KOPT-K1 (cell line): ENCODE measurements around the gene MTUS2.

Source experiments
- H3K27ac ChIP-seq: fragments of 200-600 bp; sonication (generic); 2 replicates; pipeline ENCODE4 v1.5.1; 2016; ENCODE audit warnings: antibody characterized with exemption, mild to moderate bottlenecking, low read depth, low read length; ENCODE audit not compliant: poor library complexity, severe bottlenecking
- H3K36me3 ChIP-seq: fragments of 200-600 bp; sonication (generic); 2 replicates; pipeline ENCODE4 v1.5.1; 2017; ENCODE audit warnings: antibody characterized with exemption, mild to moderate bottlenecking, low read length, moderate library complexity; ENCODE audit not compliant: insufficient read depth
- H3K9me3 ChIP-seq: fragments of 200-600 bp; sonication (generic); 2 replicates; pipeline ENCODE4 v1.5.1; 2017; ENCODE audit warnings: antibody characterized with exemption, low read length, mild to moderate bottlenecking; ENCODE audit not compliant: insufficient read depth, poor library complexity, severe bottlenecking

Gene MTUS2

GRCh38 chr13:29494520-29494919, 674.4 kb downstream of the MTUS2 start:
- H3K27ac ChIP-seq: no peak overlapping the region
- no peaks in the 10 kb centered on the region for H3K36me3 ChIP-seq
- no peaks in the 10 kb centered on the region for H3K9me3 ChIP-seq

- Histone ChIP-seq H3K27ac (no peak overlapping the region), H3K9me3 (no peaks in the 10 kb centered on the region), H3K36me3 (no peaks in the 10 kb centered on the region)
Measured at GRCh38 chr13:29496241-29496712, 676.1 kb downstream of the MTUS2 start.

- Histone ChIP-seq H3K36me3 (no peaks in the 10 kb centered on the region), H3K9me3 (no peaks in the 10 kb centered on the region), H3K27ac (no peak overlapping the region)
Measured at GRCh38 chr13:29497137-29497654, 677.1 kb downstream of the MTUS2 start.

GRCh38 chr13:29498426-29499040, 678.4 kb downstream of the MTUS2 start:
- Histone ChIP-seq H3K27ac (no peak overlapping the region), H3K9me3 (no peaks in the 10 kb centered on the region), H3K36me3 (no peaks in the 10 kb centered on the region)

GRCh38 chr13:29499506-29500165, 679.5 kb downstream of the MTUS2 start:
- Histone ChIP-seq H3K36me3 (no peaks in the 10 kb centered on the region), H3K9me3 (no peaks in the 10 kb centered on the region), H3K27ac (no peak overlapping the region)

GRCh38 chr13:29500386-29500785, 680.2 kb downstream of the MTUS2 start:
- H3K36me3 ChIP-seq: no peaks in the 10 kb centered on the region
- no peaks in the 10 kb centered on the region for H3K9me3 ChIP-seq
- no peak overlapping the region for H3K27ac ChIP-seq

GRCh38 chr13:29501674-29502073, 681.5 kb downstream of the MTUS2 start:
- no peaks in the 10 kb centered on the region for H3K9me3 ChIP-seq
- H3K36me3 ChIP-seq: no peaks in the 10 kb centered on the region
- no peak overlapping the region for H3K27ac ChIP-seq

GRCh38 chr13:29502391-29503008, 682.4 kb downstream of the MTUS2 start:
- Histone ChIP-seq H3K9me3 (no peaks in the 10 kb centered on the region), H3K27ac (no peak overlapping the region), H3K36me3 (no peaks in the 10 kb centered on the region)

GRCh38 chr13:29503041-29503837, 683.1 kb downstream of the MTUS2 start:
- H3K36me3 ChIP-seq: no peaks in the 10 kb centered on the region
- H3K9me3 ChIP-seq: no peaks in the 10 kb centered on the region
- no peak overlapping the region for H3K27ac ChIP-seq

GRCh38 chr13:29504691-29505090, 684.6 kb downstream of the MTUS2 start:
- peaks cover 8% of the 10 kb centered on the region; the same call in 1 of the 2 replicates for H3K36me3 ChIP-seq
- no peaks in the 10 kb centered on the region for H3K9me3 ChIP-seq
- H3K27ac ChIP-seq: no peak overlapping the region

GRCh38 chr13:29505511-29505910, 685.4 kb downstream of the MTUS2 start:
- H3K9me3 ChIP-seq: no peaks in the 10 kb centered on the region
- H3K36me3 ChIP-seq: peaks cover 16% of the 10 kb centered on the region
- H3K27ac ChIP-seq: no peak overlapping the region

GRCh38 chr13:29505950-29506349, 685.8 kb downstream of the MTUS2 start:
- Histone ChIP-seq H3K36me3 (peaks cover 20% of the 10 kb centered on the region), H3K9me3 (no peaks in the 10 kb centered on the region), H3K27ac (no peak overlapping the region)

- Histone ChIP-seq H3K9me3 (no peaks in the 10 kb centered on the region), H3K27ac (no peak overlapping the region), H3K36me3 (peaks cover 34% of the 10 kb centered on the region)
Measured at GRCh38 chr13:29507356-29507755, 687.2 kb downstream of the MTUS2 start.

- H3K27ac ChIP-seq: no peak overlapping the region
- peaks cover 44% of the 10 kb centered on the region for H3K36me3 ChIP-seq
- no peaks in the 10 kb centered on the region for H3K9me3 ChIP-seq
Measured at GRCh38 chr13:29508130-29508875, 688.2 kb downstream of the MTUS2 start.
